HG03095 (cell line): Measurements from ENCODE around the gene PARD3.

ENCODE experiments used
- ATAC-seq: cut with Tn5 transposase; IDR thresholded peaks from one replicate; pipeline ENCODE4 v1.9.1; 2021; ENCODE audit warnings: moderate library complexity; ENCODE audit not compliant: unreplicated experiment

The PARD3 gene

DNA sequence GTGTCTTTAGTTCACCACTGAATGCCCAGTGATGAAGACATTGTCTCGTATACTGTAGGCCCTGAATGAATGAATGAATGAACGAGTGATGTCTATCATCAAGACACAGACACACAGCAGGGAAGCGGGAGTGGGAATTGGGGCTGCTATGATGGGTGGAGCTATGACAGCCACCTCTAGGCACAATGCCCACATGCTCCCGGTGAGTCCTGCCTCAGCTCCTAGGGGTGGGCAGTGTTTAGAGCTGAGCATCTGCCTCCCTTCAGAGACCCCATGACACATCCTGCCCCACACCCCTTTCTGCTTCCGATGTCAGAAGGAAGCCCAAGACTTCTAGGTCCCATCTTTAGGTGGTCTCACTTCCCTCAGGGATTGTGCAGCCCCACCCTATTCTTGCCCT lies 714.1 kb downstream of the PARD3 start:
- ATAC-seq, result no peak

DNA sequence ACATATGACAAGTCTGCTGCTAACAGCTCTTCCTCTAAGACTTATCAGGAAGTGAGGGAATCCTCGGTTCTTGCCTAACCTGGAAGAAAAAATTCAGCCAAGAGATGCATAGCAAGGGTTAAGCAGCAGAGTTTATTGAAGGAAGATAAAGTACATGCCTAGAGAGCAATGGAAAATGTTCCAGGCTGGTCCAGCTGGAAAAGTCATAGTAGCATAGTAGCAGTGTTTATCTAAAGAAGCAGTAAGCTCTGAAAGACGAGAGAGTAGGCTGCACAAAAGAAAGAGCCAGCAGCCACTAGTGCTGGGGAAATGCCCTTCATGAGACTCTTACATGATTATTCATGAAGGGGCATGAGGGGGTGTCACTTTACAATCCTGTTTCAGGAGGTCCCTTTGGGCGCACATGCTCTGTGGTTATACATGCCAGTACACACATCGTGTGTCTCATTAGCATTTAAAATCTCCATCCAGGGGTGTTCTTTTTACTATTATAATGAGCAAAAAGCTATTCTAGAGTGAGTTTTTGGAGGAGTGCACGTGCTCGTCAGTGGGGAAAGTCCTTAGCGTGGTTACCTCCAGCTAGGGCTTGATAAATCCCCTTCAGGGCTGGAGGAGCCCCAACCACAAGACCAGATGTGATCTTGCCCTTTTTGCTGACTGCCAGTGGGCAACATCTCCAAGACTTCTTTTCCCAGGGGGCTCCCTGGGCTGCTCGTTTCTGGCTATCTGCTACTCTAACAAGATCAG lies 716.1 kb downstream of the PARD3 start:
- ATAC-seq, result no peak

DNA sequence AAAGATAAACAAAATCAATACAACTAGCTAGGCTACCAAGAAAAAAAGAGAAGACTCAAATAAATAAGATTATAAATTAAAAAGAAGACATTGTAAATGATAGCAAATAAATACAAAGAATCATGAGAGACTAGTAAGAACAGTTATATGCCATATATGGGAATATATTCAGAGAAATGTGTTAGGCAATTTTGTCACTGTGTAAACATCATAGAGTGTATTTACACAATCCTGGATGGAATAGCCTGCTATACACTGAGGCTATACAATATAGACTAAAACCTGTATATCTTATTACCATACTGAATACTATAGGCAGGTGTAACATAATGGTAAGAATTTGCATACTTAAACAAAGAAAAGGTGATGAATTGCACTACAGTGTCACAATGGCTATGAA lies 717.4 kb downstream of the PARD3 start:
- ATAC-seq, result no peak

DNA sequence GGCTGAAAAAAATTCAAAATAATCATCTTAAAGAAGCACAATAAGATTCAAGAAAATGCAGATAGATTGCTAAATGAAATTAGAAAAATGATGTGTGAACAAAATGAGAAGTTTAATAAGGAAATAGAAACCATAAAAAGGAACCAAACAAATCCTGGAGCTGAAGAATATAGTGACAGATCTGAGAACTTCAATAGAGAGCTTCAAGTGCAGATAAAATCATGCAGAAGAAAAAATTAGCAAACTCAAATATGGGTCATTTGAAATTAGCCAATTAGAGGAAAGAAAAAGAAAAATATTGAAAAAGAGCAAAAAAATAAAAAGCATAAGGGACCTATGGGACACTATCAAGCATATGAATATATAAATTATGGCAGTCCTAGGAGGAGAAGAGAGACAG lies 720.1 kb downstream of the PARD3 start:
- no peak for ATAC-seq

DNA sequence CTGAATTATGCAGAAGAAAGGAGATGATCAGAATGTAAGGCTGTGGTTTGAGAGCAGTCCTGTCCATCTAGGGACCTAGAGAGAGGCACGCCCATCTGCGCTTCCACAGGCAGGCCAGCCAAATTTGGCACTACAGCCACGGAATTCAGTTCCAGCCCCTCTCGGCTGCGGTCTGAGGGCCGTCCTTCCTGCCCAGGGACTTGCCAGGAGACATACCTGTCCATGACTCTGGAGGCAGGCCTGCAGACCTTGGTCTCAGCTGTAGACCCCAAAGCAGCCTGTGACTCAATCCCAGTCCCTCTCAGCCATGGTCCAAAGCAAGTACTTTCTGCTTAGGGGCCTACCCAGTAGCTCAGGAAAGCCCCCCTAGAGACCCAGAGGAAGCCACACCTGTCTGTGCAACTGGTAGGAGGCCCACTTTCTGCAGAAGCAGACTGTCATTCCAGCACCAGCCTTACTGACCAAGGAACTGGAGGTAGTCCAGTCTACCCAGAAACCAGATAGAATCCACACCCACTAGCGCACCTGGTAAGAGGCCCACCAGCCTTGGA lies 720.9 kb downstream of the PARD3 start:
- no peak for ATAC-seq

DNA sequence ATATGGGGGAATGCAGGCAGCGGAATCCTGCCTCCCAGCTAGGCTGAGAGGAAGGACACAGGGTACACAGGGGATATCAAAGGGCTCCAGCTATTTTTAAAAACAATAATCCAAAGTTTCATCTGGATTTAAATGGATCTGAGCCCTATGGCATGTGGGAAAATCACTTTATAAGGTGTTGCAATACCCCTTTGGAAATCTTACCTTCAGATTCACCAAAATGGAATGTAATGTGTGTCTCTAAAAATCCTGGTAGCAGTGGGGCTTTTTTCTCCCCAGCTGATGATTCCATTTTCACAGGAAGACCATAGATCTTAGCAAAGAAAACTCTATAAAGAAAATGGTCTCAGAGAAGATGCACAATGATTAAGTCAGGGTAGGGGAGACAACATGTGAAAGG lies 722.2 kb downstream of the PARD3 start:
- ATAC-seq, result no peak

DNA sequence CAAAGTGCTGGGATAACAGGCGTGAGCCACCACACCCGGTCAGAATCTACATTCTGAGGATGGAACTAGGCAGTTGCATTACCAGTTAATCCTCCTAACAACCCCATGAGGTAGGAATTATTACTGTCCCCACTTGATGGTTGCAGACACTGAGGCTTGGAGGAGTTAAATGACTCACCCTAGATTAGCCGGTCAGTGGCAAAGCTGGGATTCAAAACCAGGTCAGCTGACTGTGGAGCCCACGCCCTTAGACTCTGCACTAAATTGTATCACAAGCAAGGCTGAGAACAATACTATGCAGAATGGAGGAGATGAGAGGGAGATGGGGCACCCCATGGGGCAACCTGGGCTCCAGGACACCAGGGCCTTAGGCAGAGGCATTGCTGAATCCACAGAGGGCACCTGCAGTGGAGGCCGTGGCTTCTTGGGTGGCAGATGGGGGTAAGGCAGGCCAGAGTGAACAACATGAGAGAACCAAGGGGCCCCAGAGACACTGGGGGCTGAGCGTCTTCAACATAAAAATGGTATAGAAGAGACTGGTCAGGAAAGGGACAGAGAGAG lies 723.4 kb downstream of the PARD3 start:
- ATAC-seq, result no peak

DNA sequence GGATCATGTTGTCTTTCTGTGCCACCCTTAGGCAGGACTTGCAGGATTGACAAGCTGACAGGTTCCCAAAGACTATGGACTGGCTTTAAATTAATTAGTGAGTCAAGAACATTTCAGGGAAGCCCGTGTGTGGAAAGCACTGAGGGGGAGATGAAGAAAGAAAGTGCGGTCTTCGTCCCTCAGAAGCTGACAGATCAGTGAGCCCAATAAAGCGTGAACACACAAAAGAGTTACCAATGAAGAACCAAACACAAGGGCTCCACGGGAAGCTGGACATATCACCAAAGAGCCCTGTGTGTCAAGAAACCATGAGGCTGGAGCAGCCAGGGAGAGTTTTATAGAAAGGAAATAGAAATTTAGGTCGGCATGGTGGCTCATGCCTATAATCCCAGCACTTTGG lies 725.8 kb downstream of the PARD3 start:
- no peak for ATAC-seq

DNA sequence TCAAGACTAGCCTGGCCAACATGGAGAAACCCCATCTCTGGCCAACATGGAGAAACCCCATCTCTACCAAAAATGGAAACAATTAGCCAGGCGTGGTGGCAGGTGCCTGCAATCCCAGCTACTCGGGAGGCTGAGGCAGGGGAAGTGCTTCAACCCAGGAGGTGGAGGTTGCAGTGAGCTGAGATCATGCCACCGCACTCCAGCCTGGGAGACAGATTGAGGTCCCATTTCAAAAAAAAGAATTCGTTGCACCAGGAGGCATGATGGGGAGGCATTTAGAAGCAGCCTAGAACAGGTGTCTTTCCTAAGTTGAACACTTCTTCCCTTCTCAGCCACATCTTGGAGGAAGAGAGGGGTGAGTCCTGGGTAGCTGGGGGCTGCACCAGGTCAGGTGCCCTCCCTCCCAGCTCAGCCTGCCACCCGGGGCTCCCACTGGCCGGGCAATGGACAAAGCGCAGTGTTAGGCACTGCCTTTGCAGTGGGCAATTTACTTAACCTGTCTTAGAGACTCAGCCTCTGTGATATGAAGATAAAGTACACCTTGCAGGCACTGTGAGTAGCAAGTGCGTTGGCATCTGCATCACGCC lies 726.8 kb downstream of the PARD3 start:
- no peak for ATAC-seq

DNA sequence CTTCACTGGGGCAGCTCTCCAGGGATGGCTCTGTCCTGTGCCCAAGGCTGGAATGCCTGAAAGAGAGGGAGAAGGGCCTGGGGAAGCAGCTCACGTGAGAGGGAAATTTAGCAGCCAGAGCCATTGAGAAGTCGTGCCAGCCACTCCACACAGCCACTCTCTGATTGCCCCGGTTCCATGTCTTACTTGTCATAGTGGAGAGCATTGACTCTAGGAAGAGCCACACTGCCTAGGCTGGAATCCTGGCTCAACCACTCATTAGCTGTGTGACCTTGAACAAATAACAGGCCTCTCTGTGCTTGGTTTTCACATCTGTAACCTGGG lies 728.0 kb downstream of the PARD3 start:
- ATAC-seq, result no peak

DNA sequence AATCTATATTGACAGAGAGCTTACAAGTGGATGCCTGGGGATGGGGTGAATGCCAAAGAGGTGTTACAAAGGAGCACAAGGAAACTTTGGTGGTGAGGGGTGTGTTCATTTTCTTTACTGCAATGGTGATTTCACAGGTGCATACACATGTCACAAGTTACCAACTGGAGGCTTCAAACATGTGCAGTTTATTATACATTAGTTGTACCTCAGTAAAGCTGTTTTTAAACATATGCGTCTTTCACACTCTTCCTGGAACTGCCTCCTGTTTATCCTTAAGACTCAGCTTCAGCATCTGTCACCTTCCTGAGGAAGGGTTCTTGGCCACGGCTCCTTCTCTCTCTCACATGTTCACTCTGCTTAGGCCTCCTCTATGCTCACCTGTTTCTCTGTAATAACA lies 731.5 kb downstream of the PARD3 start:
- ATAC-seq, result no peak

DNA sequence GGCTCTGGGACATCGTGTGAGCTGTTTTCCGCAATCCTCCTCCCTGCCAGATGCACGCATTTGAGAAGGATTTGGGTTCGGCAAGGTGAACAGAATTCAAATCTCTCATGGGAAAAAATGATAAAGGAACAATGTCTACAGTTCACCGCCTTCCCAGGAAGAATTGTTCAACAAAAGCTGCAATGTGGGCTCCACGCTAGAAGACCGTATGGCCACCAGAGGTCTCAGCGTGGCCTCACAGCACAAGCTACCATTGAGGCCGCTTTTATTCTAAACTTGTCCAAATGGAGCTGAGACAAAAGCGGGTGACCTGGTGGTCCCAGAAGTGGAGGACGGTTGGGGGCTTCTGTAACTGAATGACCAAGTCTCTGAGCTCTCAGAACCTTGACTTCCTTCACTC lies 733.1 kb downstream of the PARD3 start:
- no peak for ATAC-seq

DNA sequence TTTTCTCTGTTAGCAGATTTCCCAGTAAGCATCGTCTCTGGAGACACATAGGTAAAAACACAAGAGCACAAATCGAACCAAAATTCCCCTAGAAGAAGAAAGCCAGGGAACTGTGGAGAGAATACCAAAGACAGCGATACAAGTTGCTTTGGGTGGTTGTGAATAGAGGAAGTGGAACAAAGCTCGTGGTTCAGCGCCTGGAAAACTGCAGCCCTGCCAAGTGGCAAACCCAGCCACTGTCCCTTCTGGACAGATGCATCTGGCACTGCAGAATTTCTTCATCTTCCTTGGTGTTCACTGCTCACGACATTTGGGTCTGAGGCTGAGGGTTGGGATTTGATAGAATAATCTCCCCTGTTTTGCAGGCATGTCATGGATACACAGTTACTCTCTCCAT lies 733.8 kb downstream of the PARD3 start:
- ATAC-seq, result no peak

DNA sequence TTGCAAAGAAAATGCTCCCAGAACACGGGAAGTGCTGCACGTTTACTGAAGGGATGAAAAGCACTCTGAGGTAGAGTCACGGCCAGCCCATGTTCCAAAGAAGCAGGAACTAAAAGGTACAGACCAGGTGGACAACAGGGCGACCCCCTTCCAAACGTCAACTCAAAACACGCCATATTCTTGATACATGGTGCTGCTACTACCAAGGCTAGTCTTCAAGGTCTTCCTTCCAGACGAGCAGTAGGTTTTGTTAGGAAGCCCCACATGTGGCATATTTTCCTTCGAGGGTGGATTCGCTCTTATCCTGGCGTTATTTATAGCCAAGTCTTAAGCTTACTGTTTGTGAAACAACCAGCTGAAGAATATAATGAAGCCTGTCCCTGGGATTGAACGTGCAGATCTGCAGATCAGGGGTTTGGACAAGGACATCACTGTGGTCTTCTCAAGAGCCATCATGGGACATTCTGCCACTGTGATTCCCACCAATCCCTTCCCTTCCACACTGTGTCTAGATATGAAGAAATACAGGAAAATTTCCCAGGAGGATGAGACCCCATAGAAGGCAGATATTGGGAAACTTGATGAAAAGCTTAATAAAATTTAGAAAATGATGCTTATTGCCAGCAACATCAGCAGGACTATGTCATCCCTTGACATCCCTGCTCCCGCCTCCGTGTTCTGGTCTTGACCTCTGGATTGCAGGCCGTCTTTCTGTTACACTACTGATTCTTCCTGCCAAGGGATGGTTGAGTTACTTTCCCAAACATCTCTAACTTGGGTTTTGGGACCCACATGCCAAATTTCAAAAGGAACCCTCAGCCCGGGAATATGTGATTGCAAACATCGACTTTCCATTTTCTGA lies 734.4 kb downstream of the PARD3 start:
- no peak for ATAC-seq

DNA sequence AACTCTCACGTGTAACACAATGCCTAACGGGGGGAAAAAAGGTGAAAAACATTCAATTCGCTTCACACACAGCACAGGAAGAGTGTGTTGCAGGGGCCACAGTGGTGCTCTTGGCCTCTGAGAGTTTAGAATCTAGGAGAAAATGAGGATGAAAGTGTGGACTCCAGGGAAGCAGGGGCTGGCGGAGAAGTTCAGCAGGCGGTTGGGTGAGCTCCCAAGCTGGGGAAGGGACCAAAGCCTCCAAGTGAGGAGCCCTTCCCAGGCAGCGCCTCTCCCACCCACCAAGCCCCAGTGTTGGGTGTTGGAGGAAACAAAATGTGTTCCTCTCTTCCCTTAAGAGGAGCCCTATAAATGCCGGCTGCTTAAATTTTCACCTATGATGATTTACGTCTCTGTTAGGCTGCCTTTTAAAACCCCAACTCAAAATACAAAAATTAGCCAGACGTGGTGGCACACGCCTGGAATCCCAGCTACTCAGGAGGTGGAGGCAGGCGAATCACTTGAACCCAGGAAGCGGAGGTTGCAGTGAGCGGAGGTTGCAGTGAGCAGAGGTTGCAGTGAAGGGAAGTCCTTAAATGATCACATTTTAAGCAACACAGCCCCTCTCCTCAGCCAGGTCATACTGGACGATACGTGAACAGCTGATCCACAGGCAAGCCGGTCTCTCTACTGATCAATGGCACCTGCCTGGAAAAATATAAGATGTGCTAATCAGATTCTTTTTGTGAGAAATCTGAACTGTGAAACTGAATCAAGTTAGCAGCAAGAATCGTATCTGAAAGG lies 735.2 kb downstream of the PARD3 start:
- ATAC-seq, result no peak

DNA sequence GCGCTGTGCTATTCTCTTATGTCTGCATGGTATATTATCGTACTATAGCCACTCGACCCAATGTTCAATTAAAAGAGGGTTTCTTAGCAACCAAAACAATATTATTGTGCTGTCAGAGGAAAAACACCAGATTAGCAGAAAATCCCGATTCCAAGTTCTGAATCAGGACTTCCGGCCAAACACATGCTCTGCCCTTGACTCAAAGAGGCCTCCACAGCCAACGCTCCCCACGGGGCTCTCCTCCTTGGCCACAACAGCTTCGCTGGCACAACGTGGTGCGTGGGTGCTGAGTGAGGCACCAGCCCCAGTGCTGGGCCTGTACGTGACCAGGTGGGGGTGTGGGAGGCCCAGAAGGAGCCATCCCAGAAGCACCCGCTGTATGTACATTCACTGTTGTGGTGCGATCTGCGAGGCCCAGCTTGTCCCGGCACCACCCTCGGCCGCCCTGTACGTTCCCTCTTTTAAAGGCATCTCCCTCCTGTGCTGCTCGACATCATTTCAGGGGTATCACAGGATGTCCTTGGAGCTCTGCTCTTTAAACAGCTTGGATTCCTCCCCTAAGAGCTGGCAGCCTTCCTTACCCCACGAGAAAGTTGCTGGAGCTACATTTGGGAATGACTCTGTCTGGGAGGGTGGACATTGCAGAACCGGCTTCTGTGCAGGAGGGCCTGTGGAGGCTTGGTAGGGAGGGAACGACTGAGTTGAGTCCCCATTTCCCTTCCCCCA lies 736.2 kb downstream of the PARD3 start:
- no peak for ATAC-seq

DNA sequence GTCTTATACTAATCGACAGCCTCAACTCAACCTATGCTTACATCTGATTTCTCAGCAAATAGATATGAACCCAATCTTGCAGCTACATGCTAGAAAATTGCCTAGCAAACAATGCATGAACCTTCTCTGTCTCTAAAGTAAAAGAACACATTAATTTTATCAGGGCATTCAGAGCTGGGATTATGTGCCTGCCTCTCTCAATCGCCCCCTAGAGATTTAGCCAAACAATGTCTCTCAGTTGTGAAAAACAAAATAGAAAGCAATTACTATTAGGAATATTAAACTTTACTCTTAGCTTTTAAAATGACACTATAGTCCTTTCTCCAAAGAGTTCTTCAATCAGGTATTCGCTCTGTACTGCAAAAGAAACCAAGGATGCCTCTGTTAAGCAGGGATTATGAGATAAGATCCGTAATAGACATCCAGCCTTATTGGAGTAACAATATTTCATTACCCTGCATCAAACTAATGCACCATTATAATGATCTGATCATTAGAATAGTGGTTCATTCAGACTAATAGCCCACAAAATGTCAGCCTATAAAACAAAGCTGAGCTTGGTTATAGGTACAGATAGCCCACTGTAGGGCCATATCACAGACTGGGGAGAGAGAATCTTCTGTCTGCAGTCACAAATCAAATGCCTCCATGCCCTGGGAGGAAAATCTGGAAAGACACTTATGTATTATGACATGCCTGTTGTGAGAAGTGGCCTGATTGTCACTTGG lies 736.9 kb downstream of the PARD3 start:
- no peak for ATAC-seq

DNA sequence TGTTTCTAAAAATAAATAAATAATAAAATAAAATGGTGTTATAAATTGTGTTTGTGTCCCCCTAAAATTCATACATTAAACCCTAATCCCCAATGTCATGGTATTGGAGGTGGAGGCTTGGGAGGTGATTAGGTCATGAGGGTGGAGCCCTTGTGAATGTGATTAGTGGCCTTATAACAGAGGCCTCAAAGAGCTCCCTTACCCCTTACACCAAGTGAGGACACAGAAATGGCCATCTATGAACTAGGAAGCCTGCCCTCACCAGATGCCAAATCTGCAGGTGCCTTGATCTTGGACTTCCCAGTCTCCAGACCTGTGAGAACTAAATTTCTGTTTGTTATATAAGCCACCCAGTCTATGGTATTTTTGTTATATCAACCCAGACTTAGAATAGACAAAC lies 738.7 kb downstream of the PARD3 start:
- no peak for ATAC-seq

DNA sequence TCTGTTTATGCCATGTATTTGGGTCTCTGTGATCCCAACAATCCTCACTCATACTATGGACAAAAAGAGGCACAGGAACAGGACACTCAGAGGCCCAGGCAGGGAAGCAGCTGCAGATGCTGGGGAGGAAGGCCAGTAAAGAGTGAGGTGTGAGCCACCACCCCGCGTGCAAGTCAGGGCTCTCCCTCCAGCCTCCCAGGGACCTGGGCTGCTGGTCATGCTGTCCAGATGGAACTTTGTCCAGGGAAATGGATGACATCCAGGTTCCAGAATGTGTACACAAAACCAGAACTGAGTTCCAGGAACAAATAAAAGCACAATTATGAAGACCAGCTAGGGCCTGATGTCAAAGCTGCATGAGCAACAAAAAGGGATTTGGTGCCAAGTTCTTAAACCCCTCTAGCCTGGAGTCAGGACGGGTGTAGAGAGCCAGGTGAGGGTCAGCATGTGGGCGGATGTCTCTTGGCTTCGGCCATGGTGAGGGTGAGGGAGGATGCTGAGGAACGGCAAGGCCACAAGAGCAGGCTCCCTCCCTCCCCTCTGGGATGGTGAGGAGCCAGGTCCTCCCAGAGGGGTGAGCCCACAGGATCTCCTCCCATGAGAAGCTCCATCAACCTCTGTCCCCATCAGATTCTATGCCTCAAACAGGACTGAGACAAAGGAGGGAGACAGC lies 739.7 kb downstream of the PARD3 start:
- no peak for ATAC-seq
